ENCODE data around the gene CNDP2. TPM values are rescaled to one million over a fixed set of nuclear protein-coding genes. Genes with fewer than 3 reads are reported as not detected.
A peak's percentile ranks its signal among the peaks of the same experiment; 100 is the strongest.

Gene CNDP2
- total and polyA plus RNA-seq, 2 of the 13 experiments (the other 11 are each of a cell fraction or from before 2014, with no cell fraction given): 64.7 to 80.8 TPM

- TF ChIP-seq, protein P1, sequence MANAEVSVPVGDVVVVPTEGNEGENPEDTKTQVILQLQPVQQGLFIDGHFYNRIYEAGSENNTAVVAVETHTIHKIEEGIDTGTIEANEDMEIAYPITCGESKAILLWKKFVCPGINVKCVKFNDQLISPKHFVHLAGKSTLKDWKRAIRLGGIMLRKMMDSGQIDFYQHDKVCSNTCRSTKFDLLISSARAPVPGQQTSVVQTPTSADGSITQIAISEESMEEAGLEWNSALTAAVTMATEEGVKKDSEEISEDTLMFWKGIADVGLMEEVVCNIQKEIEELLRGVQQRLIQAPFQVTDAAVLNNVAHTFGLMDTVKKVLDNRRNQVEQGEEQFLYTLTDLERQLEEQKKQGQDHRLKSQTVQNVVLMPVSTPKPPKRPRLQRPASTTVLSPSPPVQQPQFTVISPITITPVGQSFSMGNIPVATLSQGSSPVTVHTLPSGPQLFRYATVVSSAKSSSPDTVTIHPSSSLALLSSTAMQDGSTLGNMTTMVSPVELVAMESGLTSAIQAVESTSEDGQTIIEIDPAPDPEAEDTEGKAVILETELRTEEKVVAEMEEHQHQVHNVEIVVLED (CRISPR knock-in tag; IDR thresholded peaks at IDR 0.05; ENCODE audit: borderline replicate concordance): peak; percentile 80; the same call in 1 of the 2 replicates
- TF ChIP-seq REL (CRISPR knock-in tag; conservative IDR thresholded peaks at IDR 0.05) (no peak), ZFP41 (CRISPR knock-in tag; IDR thresholded peaks at IDR 0.05; ENCODE audit: borderline replicate concordance) (0 out of 2 replicates have a peak, but pooled peaks have one; percentile 61), ZFP91 (CRISPR knock-in tag; IDR thresholded peaks at IDR 0.05; ENCODE audit: borderline replicate concordance) (peak; percentile 64; the same call in 1 of the 2 replicates), RARG (CRISPR knock-in tag; IDR thresholded peaks at IDR 0.05; ENCODE audit: low read depth) (0 out of 2 replicates have a peak, but pooled peaks have one; percentile 18), ZNF33B (CRISPR knock-in tag; IDR thresholded peaks at IDR 0.05) (0 out of 2 replicates have a peak, but pooled peaks have one; percentile 74), ZNF446 (CRISPR knock-in tag; IDR thresholded peaks at IDR 0.05) (no peak), DNMT3B (CRISPR knock-in tag; conservative IDR thresholded peaks at IDR 0.05) (0 out of 2 replicates have a peak, but pooled peaks have one; percentile 39), RBM39 (IDR thresholded peaks at IDR 0.05; ENCODE audit: low read depth, low read length, poor library complexity, severe bottlenecking) (peak; percentile 91), SNRNP70 (IDR thresholded peaks at IDR 0.05; ENCODE audit: low read depth, low read length) (no peak), ZMAT5 (CRISPR knock-in tag; IDR thresholded peaks at IDR 0.05; ENCODE audit: borderline replicate concordance, low read depth) (no peak), KLF15 (CRISPR knock-in tag; IDR thresholded peaks at IDR 0.05; ENCODE audit: borderline replicate concordance) (0 out of 2 replicates have a peak, but pooled peaks have one; percentile 23), NR2F1 (CRISPR knock-in tag; IDR thresholded peaks at IDR 0.05) (0 out of 4 replicates have a peak, but pooled peaks of 1 of the 2 experiments have one; percentile 9), ZFP90 (CRISPR knock-in tag; IDR thresholded peaks at IDR 0.05; ENCODE audit: borderline replicate concordance) (peak; percentile 78; the same call in 1 of the 2 replicates), MLX (CRISPR knock-in tag; IDR thresholded peaks at IDR 0.05) (no peak; the same call in 1 of the 2 replicates), TBX3 (IDR thresholded peaks at IDR 0.05; ENCODE audit: borderline replicate concordance) (0 out of 2 replicates have a peak, but pooled peaks have one; percentile 40), ELK4 (CRISPR knock-in tag; IDR thresholded peaks at IDR 0.05; ENCODE audit: borderline replicate concordance) (no peak), ZNF550 (CRISPR knock-in tag; IDR thresholded peaks at IDR 0.05; ENCODE audit: borderline replicate concordance) (no peak)
- TF ChIP-seq, protein P2, sequence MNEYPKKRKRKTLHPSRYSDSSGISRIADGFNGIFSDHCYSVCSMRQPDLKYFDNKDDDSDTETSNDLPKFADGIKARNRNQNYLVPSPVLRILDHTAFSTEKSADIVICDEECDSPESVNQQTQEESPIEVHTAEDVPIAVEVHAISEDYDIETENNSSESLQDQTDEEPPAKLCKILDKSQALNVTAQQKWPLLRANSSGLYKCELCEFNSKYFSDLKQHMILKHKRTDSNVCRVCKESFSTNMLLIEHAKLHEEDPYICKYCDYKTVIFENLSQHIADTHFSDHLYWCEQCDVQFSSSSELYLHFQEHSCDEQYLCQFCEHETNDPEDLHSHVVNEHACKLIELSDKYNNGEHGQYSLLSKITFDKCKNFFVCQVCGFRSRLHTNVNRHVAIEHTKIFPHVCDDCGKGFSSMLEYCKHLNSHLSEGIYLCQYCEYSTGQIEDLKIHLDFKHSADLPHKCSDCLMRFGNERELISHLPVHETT (CRISPR knock-in tag; conservative IDR thresholded peaks at IDR 0.05): peak; percentile 56; the same call in 1 of the 2 replicates
Observed at GRCh38 chr18:74495581-74496507, at the start of gene CNDP2 (continued).

Measured in HepG2 (cell line).